Esophagus squamous epithelium (tissue), 5 donors: ENCODE measurements around the gene UBL5. TPM values are rescaled to one million over a fixed set of nuclear protein-coding genes. Genes with fewer than 3 reads are reported as not detected.
A peak's percentile ranks its signal among the peaks of the same experiment; 100 is the strongest.
"Not testable (repeated sequence)": the region's sequence is repeated elsewhere in the genome, so short reads cannot be mapped to it uniquely, and the experiment has no call there.

Experiments used
- DNase-seq: peaks from one replicate; lab custom pipeline; 2025; lab: John Stamatoyannopoulos, UW
- H3K27ac ChIP-seq, 4 donors: fragments of 200-600 bp; sonication (generic); one replicate each; pipeline ENCODE4 v1.5.1; 2016 to 2019; ENCODE audit warnings: mild to moderate bottlenecking in 1 of 4
- H3K27me3 ChIP-seq, 4 donors: fragments of 200-600 bp; sonication (generic); 1 replicate in 3 of 4; 2 replicates in 1 of 4; pipeline versions ENCODE4 v1.5.1 to v1.6.0; 2017 to 2021; ENCODE audit warnings: antibody characterized with exemption in 1 of 4
- H3K36me3 ChIP-seq, 3 donors: fragments of 200-600 bp; sonication (generic); one replicate each; pipeline ENCODE4 v1.5.1; 2016 to 2019
- H3K4me1 ChIP-seq, 3 donors: fragments of 200-600 bp; sonication (generic); one replicate each; pipeline ENCODE4 v1.5.1; 2017 to 2019
- H3K4me3 ChIP-seq, 4 donors: fragments of 200-600 bp; sonication (generic); 1 replicate in 3 of 4; 2 replicates in 1 of 4; pipeline ENCODE4 v1.5.1; 2016 to 2019; ENCODE audit warnings: mild to moderate bottlenecking in 2 of 4, moderate library complexity in 1 of 4
- H3K9me3 ChIP-seq, 3 donors: fragments of 200-600 bp; sonication (generic); one replicate each; pipeline ENCODE4 v1.5.1; 2016 to 2019
- POLR2A ChIP-seq, 4 donors: fragments of 450-650 bp; IDR thresholded peaks; one replicate each; pipeline ENCODE4 v1.6.1; 2017; ENCODE audit warnings: antibody characterized with exemption in 4 of 4, mild to moderate bottlenecking in 4 of 4, moderate library complexity in 3 of 4
- WGBS, 2 donors: methylation state at CpG; one replicate each; pipeline ENCODE4 v1.1.5; 2018; 5-methylcytosine and 5-hydroxymethylcytosine counted together
- intact Hi-C: fragments of 100-400 bp; cut with DNase I; formaldehyde crosslinking; loops from one replicate; pipeline ENCODE4 v1.15.0; 2022
- total RNA-seq, 4 donors: library from RNA; depleted of rRNA; stranded (reverse); fragments of >200 nt; gene quantifications; one replicate each; pipeline ENCODE4 v1.1.0, GENCODE V29; 2016
- TF ChIP-seq, protein P1 (sequence below), 6 experiments: fragments of 450-650 bp in 4 of 6; fragments of 200-600 bp in 2 of 6; sonication (generic) in 2 of 6; IDR thresholded peaks; one replicate each; pipeline ENCODE4 v1.5.1; 2016 to 2019; ENCODE audit warnings: antibody characterized with exemption in 6 of 6, mild to moderate bottlenecking in 4 of 6, moderate library complexity in 4 of 6
- donor health status: DM: yes; HTN: yes; CAD: no.

Gene UBL5
- total RNA-seq, 4 donors from 2014 or later, result 394 to 688 (median 499) TPM

DNA sequence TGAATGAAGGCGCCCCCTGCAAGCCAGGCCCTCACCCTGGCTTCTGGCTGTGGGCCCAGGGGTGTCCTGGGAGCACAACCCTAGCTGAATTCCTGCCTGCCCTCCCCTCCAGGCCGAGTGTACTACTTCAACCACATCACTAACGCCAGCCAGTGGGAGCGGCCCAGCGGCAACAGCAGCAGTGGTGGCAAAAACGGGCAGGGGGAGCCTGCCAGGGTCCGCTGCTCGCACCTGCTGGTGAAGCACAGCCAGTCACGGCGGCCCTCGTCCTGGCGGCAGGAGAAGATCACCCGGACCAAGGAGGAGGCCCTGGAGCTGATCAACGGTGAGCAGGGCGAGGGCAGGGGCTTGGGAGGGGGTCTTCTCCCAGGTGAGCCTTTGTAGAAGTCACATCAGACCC is 10.6 kb downstream of the UBL5 start:
- Histone ChIP-seq H3K4me3 (no peak overlapping the region), H3K27ac (no peak overlapping the region), H3K36me3 (peaks cover 0 to 55% (median 26%) of the 10 kb centered on the region in 3 donors), H3K9me3 (no peaks in the 10 kb centered on the region), H3K27me3 (no peaks in the 10 kb centered on the region), H3K4me1 (peaks cover 8 to 38% (median 12%) of the 10 kb centered on the region in 3 donors)
- intact Hi-C loops, result no loop called here
- TF ChIP-seq, protein P1, sequence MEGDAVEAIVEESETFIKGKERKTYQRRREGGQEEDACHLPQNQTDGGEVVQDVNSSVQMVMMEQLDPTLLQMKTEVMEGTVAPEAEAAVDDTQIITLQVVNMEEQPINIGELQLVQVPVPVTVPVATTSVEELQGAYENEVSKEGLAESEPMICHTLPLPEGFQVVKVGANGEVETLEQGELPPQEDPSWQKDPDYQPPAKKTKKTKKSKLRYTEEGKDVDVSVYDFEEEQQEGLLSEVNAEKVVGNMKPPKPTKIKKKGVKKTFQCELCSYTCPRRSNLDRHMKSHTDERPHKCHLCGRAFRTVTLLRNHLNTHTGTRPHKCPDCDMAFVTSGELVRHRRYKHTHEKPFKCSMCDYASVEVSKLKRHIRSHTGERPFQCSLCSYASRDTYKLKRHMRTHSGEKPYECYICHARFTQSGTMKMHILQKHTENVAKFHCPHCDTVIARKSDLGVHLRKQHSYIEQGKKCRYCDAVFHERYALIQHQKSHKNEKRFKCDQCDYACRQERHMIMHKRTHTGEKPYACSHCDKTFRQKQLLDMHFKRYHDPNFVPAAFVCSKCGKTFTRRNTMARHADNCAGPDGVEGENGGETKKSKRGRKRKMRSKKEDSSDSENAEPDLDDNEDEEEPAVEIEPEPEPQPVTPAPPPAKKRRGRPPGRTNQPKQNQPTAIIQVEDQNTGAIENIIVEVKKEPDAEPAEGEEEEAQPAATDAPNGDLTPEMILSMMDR (IDR thresholded peaks at IDR 0.05), result no peak
- no peak for TF ChIP-seq POLR2A (IDR thresholded peaks at IDR 0.05)
- no peak for DNase-seq
- 93% methylated on average over 5 of the region's 15 CpGs; no CpG with 5 or more reads in 1 of the 2 donors for WGBS, 2 donors

DNA sequence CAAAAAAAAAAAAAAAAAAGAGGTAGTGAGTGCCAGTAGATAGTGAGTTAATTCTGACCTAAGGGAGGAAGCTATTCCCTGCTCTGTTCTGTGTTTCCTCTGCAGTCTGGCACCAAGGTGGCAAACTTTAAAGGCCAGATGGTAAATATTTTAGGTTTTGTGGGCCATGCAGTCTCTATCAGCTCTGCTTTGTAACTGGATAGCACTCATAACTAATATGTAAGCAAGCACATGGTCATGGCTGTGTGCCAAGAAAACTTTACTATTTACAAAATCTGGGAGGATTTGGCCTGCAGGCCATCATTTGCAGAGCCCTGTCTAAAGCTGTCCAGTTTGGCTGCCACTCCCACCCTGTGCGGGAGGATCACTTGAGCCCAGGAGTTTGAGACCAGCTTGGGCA is 11.7 kb downstream of the UBL5 start:
- Histone ChIP-seq H3K4me3 (no peak overlapping the region), H3K27me3 (no peaks in the 10 kb centered on the region), H3K27ac (no peak overlapping the region), H3K36me3 (peaks cover 0 to 66% (median 28%) of the 10 kb centered on the region in 3 donors), H3K4me1 (peaks cover 8 to 35% (median 12%) of the 10 kb centered on the region in 3 donors), H3K9me3 (no peaks in the 10 kb centered on the region)
- TF ChIP-seq, protein P1 (IDR thresholded peaks at IDR 0.05), result no peak
- TF ChIP-seq POLR2A (IDR thresholded peaks at IDR 0.05), result no peak
- no CpG with 5 or more reads among the region's 1 CpG for WGBS, 2 donors
- DNase-seq, result no peak
- intact Hi-C loops, result no loop called here

DNA sequence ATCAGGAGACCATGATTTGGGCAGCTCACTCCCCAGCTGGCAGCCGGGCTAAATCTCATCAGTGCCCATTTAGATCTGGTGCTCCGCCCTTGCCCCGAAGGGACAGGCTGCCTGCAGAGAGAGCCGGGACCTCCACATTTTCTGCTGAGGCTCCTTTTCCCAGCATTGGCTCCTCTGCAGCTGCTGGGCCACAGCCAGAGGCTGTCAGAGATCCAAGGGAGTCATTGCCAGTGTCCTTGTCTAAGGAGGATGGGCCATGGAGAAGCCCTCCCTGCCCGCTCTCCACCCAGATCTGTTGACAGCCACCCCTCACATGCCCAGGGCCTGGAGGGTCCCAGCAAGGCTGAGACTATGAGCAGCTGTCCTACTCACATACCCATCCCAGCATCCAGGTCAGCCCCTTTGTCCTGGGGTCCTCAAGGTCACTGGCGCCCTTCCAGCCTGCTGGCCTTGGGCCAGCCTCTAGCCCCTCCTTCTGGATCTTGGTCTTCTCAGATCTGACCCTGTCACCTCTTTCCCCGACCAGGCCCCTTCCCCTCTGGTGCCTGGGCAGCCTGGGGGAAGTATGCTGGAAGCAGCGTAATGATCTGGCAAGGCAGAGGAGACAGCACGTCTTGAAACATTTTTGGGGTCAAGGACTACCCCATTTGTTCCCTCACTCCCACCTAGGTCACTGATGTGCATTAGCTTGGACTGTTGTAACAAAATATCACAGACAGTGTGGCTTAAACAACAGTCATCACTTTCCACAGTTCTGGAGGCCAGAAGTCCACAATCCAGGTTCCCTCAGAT is 15.3 kb downstream of the UBL5 start:
- TF ChIP-seq POLR2A (IDR thresholded peaks at IDR 0.05), result no peak
- TF ChIP-seq, protein P1 (IDR thresholded peaks at IDR 0.05), result no peak
- 86 to 90% methylated on average over 3 to 6 of the region's 9 CpGs for WGBS, 2 donors
- H3K36me3 ChIP-seq, result peaks cover 0 to 96% (median 28%) of the 10 kb centered on the region in 3 donors
- no peak overlapping the region for H3K27ac ChIP-seq
- no peak for DNase-seq
- H3K9me3 ChIP-seq, result no peaks in the 10 kb centered on the region
- H3K4me3 ChIP-seq, result no peak overlapping the region
- intact Hi-C loops, result no loop called here
- H3K27me3 ChIP-seq, result no peaks in the 10 kb centered on the region
- H3K4me1 ChIP-seq, result peaks cover 4 to 35% (median 10%) of the 10 kb centered on the region in 3 donors

DNA sequence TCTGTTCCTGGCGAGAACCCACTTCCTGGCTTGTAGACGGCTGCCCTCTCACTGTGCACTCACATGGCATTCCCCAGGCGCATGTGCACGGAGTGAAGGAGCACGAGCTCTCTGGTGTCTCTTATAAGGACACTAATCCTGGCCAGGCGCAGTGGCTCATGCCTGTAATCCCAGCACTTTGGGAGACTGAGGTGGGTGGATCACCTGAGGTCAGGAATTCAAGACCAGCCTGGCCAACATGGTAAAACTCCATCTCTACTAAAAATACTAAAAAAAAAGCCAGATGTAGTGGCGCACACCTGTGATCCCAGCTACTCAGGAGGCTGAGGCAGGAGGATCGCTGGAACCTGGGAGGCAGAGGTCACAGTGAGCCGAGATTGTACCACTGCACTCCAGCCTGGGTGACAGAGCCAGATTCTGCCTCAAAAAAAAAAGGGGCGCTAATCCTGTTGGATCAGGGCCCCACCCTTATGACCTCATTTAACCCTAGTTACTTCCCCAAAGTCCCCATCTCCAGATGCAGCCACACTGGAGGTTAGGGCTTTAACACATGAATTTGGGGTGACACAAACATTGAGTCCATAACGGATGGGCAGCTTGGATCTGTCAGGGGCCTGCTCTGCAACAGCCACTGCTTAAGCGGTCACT is 16.0 kb downstream of the UBL5 start:
- WGBS, 2 donors, result 91 to 100% methylated on average over 3 to 7 of the region's 12 CpGs
- H3K9me3 ChIP-seq, DNase-seq, H3K27ac ChIP-seq, H3K27me3 ChIP-seq, intact Hi-C loops, H3K4me3 ChIP-seq: not testable (repeated sequence)
- peaks cover 0 to 96% (median 28%) of the 10 kb centered on the region in 3 donors for H3K36me3 ChIP-seq
- H3K4me1 ChIP-seq, result peaks cover 4 to 34% (median 10%) of the 10 kb centered on the region in 3 donors

DNA sequence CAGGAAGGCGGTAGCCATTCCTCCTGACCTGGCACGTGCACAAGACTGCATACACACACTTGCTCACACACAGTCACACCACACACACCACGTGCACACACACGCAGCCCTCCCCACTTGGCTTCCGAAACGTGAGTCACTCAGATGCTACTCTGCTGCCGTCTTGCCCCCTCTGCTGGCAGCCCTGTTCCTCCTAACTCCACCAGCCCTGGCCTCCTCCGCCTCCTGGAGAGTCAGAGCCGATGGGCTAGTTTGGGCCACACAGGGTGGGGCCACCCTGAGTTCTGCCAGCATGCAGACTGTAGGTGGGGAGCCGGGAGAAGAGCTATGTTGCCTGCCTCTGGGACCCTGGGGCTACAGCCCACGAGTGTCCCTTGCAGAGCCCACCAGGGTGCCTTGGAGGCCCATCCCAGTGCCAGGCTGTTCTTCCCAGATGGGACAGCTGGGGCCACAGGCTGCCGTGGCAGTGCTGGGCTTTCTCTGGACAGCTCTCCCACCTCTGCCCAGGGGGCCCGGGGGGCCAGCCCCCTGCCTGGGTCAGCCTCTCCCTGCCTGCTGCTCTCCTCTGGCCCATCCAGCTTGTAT is 19.5 kb downstream of the UBL5 start:
- TF ChIP-seq, protein P1 (IDR thresholded peaks at IDR 0.05), result peak; percentile 24 to 84 (median 46)
- TF ChIP-seq POLR2A (IDR thresholded peaks at IDR 0.05), result no peak

More for the DNA sequence above, 19.5 kb downstream of the UBL5 start:
- Histone ChIP-seq H3K27me3 (no peaks in the 10 kb centered on the region), H3K4me3 (no peak overlapping the region), H3K4me1 (peaks cover 4 to 21% (median 10%) of the 10 kb centered on the region in 3 donors), H3K36me3 (peaks cover 0 to 87% (median 12%) of the 10 kb centered on the region in 3 donors), H3K9me3 (no peaks in the 10 kb centered on the region), H3K27ac (peak overlapping the region in 3 of 4 donors; percentile 6 to 58 (median 51))
- intact Hi-C loops, result no loop called here
- WGBS, 2 donors, result 34 to 41% methylated on average over 8 to 9 of the region's 13 CpGs
- no peak for DNase-seq
